T-helper 1 cell treated with Interleukin-12 subunit alpha and Interleukin-12 subunit beta and Interleukin-4 antibody, amounts not matched to agents 30 μg/mL and 1 μg/mL, for 36 hours (primary cell): Measurements from ENCODE around the gene SH3TC2.
"Not testable (repeated sequence)": the region's sequence is repeated elsewhere in the genome, so short reads cannot be mapped to it uniquely, and the experiment has no call there.

Source experiments
- H3K27ac Mint-ChIP-seq: one replicate; pipeline ENCODE4 v1.8.0; 2021; ENCODE audit warnings: mild to moderate bottlenecking, mixed read lengths
- H3K27me3 Mint-ChIP-seq: one replicate; pipeline ENCODE4 v1.8.0; 2021; ENCODE audit warnings: low read depth, mixed read lengths
- H3K36me3 Mint-ChIP-seq: one replicate; pipeline ENCODE4 v1.8.0; 2021; ENCODE audit warnings: low read depth, mixed read lengths
- H3K4me1 Mint-ChIP-seq: one replicate; pipeline ENCODE4 v1.8.0; 2021; ENCODE audit warnings: low read depth, mixed read lengths
- H3K4me3 Mint-ChIP-seq: one replicate; pipeline ENCODE4 v1.8.0; 2021; ENCODE audit warnings: mild to moderate bottlenecking, moderate library complexity, mixed read lengths
- H3K9me3 Mint-ChIP-seq: one replicate; pipeline ENCODE4 v1.8.0; 2021; ENCODE audit warnings: mixed read lengths

SH3TC2 gene

DNA sequence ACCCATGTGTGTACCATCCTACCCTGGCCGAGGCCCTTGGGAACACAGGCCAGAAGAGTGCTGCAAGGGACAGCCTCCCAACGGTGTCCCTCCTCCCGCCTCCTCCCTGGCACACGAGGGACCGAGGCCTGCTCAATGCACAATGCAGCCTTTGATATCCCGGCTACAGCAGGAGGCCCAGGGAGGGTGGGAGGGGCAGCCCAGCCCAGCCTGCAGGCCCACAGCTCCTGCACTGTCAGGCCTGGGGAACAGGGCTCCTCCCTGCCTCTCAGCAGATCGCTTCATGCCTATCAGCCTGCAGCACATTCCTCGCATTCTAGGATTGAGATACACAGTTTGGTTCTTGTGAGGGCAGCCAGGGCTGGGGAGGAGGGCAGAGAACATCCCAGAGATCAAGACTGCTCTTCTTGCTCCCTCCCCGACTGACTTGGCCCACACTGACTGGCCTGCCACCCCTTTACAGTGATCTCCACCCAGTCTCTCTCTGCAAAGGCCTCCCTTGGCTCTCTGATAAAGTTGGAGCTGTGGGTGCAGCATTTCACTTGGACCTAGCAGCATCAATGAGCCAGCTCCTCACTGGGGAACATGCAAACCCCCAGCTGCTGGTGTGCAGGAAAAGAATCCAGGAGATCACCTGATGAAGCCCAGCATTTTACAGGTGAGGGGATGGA lies at the start of gene SH3TC2:
Gene SH3TC2, minus strand, starts transcription at position 46 of the 671 bp plus-strand sequence. Its CDS starts 40 bp downstream, at position 6.
- peaks cover 14% of the 10 kb centered on the region for H3K27me3 Mint-ChIP-seq
- H3K4me3 Mint-ChIP-seq = no peak within 1 kb of the TSS
- H3K4me1 Mint-ChIP-seq = no peaks in the 10 kb centered on the region
- H3K9me3 Mint-ChIP-seq = no peaks in the 10 kb centered on the region
- H3K27ac Mint-ChIP-seq = no peak within 1 kb of the TSS
- no peaks in the 10 kb centered on the region for H3K36me3 Mint-ChIP-seq

DNA sequence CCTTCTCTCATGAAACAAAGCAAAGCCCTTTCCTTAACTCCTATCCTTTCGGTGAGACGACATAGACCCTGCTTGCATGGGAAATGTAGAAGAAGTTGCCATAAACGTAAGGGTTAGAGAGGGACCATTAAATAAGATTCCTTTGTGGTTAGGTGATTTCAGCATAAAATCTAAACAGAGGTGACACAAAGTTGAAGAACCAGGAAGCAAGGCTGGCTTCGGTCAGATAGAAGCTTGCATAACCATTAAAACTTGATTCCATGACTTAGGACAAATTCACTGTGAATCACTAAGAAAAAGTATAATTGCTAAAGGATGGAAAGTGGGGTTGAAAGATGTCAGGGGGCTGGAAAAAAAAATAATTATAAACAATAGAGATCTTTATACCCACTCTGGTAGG lies 47.5 kb upstream of the SH3TC2 start:
- Mint-ChIP-seq H3K36me3 (no peaks in the 10 kb centered on the region), H3K27me3 (peaks cover 11% of the 10 kb centered on the region), H3K9me3 (no peaks in the 10 kb centered on the region), H3K27ac (no peak overlapping the region), H3K4me3 (no peak overlapping the region), H3K4me1 (no peaks in the 10 kb centered on the region)

DNA sequence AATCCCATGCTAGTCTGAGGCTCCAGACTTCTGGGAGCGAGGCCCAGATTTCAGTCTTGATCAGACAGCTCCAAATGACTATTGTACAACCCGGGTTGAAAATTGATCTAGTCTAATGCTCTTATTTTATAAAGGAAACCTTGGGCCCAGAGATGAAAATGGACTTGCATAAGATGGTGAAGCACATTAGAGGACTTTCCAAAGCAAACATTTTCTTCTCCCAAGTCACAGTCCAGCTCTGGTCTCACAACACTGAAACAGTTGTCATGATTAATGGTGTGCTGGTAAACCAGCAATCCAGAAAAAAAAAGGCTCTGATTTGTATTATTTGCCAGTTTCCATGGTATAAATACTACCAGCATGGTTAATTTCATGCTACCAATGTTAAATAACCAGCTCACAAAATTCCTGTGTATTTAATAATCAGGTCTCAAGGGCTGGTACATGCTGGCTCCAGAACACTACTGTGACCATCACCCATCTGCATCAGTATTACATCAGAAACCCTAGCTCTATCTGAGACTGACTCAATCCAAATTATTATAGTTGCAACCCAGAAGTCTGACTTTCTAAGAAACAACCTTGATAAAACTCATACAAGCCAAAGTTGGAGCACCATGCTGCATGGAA lies 45.9 kb upstream of the SH3TC2 start:
- no peaks in the 10 kb centered on the region for H3K36me3 Mint-ChIP-seq
- H3K27me3 Mint-ChIP-seq = peaks cover 8% of the 10 kb centered on the region
- no peaks in the 10 kb centered on the region for H3K4me1 Mint-ChIP-seq
- no peak overlapping the region for H3K27ac Mint-ChIP-seq
- H3K4me3 Mint-ChIP-seq = no peak overlapping the region
- no peaks in the 10 kb centered on the region for H3K9me3 Mint-ChIP-seq

GRCh38 chr5:149100331-149100730 lies 37.5 kb upstream of the SH3TC2 start:
- no peaks in the 10 kb centered on the region for H3K4me1 Mint-ChIP-seq
- peaks cover 12% of the 10 kb centered on the region for H3K27me3 Mint-ChIP-seq
- peaks cover 41% of the 10 kb centered on the region for H3K9me3 Mint-ChIP-seq
- H3K27ac Mint-ChIP-seq = no peak overlapping the region
- H3K36me3 Mint-ChIP-seq = peaks cover 3% of the 10 kb centered on the region
- no peak overlapping the region for H3K4me3 Mint-ChIP-seq

DNA sequence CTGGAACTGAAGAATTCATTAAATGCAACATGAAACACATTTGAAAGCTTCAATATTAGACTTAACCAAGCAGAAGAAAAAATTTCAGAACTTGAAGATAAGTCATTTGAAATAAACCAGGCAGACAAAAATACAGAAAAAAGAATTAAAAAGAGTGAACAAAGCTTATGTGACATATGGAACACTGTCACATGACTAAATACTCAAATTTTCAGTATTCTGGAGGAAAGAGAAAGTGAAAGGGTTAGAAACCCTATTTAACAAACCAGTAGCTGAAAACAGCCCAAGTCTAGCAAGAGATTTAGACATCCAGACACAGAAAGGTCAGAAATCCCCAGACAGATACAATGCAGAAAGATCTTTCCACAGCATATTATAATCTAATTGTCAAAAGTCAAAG lies 37.1 kb upstream of the SH3TC2 start:
- H3K9me3 Mint-ChIP-seq = peaks cover 41% of the 10 kb centered on the region

DNA sequence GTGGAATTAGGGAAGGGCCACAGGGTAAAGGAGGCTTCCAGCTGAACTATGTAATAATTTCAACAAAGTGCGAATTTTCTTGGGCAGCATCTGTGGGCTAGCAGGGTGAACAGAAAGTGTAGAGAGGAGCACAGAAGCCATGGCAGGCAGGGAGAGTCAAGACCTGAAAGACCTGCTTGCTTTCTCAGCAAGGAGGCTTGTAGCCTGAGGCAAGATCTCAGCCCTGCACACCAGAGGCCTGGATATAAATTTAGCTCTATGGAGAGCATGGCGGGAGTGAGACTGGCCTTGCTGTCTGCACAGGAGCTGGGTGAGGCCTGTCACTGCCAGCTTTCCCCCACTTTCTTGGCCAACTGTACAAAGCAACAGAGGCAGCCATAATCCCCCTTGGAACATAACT lies 32.1 kb upstream of the SH3TC2 start:
- H3K9me3 Mint-ChIP-seq = peaks cover 37% of the 10 kb centered on the region
- no peaks in the 10 kb centered on the region for H3K4me1 Mint-ChIP-seq
- no peak overlapping the region for H3K27ac Mint-ChIP-seq
- H3K36me3 Mint-ChIP-seq = peaks cover 3% of the 10 kb centered on the region
- H3K4me3 Mint-ChIP-seq = no peak overlapping the region
- no peaks in the 10 kb centered on the region for H3K27me3 Mint-ChIP-seq

More for the DNA sequence above, 37.1 kb upstream of the SH3TC2 start:
- Mint-ChIP-seq H3K27ac (no peak overlapping the region), H3K36me3 (peaks cover 3% of the 10 kb centered on the region), H3K27me3 (peaks cover 12% of the 10 kb centered on the region), H3K4me3 (no peak overlapping the region), H3K4me1 (no peaks in the 10 kb centered on the region)

DNA sequence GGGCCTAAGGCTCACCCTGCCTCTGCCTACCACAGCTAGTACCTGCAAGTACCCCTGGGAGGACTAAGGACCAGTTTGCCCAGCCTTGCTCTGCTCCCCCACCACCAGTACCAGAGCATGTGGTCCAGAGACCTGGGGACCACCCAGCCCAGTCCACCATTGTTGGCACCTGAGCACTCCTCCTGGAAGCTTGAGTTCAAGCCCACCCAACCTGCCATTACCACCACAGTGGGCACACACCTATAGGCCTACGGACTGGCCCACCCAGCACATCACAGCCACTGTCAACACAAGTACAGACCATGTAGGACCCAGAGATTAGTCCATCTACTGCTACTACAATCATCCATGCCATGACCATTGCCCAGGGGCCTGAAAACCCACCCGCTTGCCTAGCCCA lies 30.8 kb upstream of the SH3TC2 start:
- Mint-ChIP-seq H3K27me3 (no peaks in the 10 kb centered on the region), H3K9me3 (peaks cover 26% of the 10 kb centered on the region), H3K4me3 (no peak overlapping the region)

GRCh38 chr5:149089796-149090195 lies 26.9 kb upstream of the SH3TC2 start:
- H3K27me3 Mint-ChIP-seq = no peaks in the 10 kb centered on the region
- no peaks in the 10 kb centered on the region for H3K4me1 Mint-ChIP-seq
- H3K4me3 Mint-ChIP-seq = no peak overlapping the region
- H3K36me3 Mint-ChIP-seq = no peaks in the 10 kb centered on the region
- no peak overlapping the region for H3K27ac Mint-ChIP-seq
- peaks cover 7% of the 10 kb centered on the region for H3K9me3 Mint-ChIP-seq

More for the DNA sequence above, 30.8 kb upstream of the SH3TC2 start:
- Mint-ChIP-seq H3K36me3 (no peaks in the 10 kb centered on the region), H3K4me1 (no peaks in the 10 kb centered on the region), H3K27ac (no peak overlapping the region)

DNA sequence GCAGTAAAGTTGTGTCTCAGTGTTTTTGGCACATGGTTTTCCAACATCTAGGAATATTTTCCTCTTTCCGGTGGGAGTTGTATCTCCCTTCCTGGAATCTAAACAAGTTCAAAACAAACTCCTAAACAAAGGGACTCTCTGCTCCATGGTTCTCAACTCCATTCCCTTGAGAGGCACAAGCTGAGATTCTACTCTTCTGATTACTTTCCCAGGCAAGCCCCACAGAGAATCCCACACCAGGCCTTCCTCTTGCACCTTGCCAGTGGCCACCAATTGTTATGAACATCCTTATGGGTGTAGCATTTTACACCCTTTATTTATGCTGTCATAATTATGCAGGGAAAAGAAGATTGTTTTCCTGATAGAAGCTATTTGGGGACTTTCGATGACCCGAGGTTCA lies 25.8 kb upstream of the SH3TC2 start:
- H3K9me3 Mint-ChIP-seq = no peaks in the 10 kb centered on the region
- no peaks in the 10 kb centered on the region for H3K27me3 Mint-ChIP-seq
- no peaks in the 10 kb centered on the region for H3K4me1 Mint-ChIP-seq
- H3K4me3 Mint-ChIP-seq = no peak overlapping the region
- H3K36me3 Mint-ChIP-seq = no peaks in the 10 kb centered on the region
- H3K27ac Mint-ChIP-seq = no peak overlapping the region

GRCh38 chr5:149083846-149084245 lies 21.0 kb upstream of the SH3TC2 start:
- no peak overlapping the region for H3K4me3 Mint-ChIP-seq
- peaks cover 6% of the 10 kb centered on the region for H3K27me3 Mint-ChIP-seq
- no peak overlapping the region for H3K27ac Mint-ChIP-seq
- H3K36me3 Mint-ChIP-seq = no peaks in the 10 kb centered on the region
- peaks cover 2% of the 10 kb centered on the region for H3K4me1 Mint-ChIP-seq
- H3K9me3 Mint-ChIP-seq = no peaks in the 10 kb centered on the region

- Mint-ChIP-seq H3K27me3 (peaks cover 6% of the 10 kb centered on the region), H3K4me1 (peaks cover 2% of the 10 kb centered on the region), H3K36me3 (no peaks in the 10 kb centered on the region), H3K27ac (no peak overlapping the region), H3K9me3 (no peaks in the 10 kb centered on the region), H3K4me3 (no peak overlapping the region)
These were observed 19.4 kb upstream of the SH3TC2 start for GRCh38 chr5:149082271-149082670.

GRCh38 chr5:149080294-149080693 lies 17.4 kb upstream of the SH3TC2 start:
- Mint-ChIP-seq H3K4me1 (peaks cover 2% of the 10 kb centered on the region), H3K36me3 (no peaks in the 10 kb centered on the region), H3K9me3 (no peaks in the 10 kb centered on the region), H3K4me3 (no peak overlapping the region), H3K27me3 (peaks cover 6% of the 10 kb centered on the region), H3K27ac (no peak overlapping the region)

GRCh38 chr5:149079883-149080282 lies 17.0 kb upstream of the SH3TC2 start:
- H3K9me3 Mint-ChIP-seq = no peaks in the 10 kb centered on the region
- peaks cover 6% of the 10 kb centered on the region for H3K27me3 Mint-ChIP-seq
- H3K27ac Mint-ChIP-seq = no peak overlapping the region
- no peak overlapping the region for H3K4me3 Mint-ChIP-seq
- H3K36me3 Mint-ChIP-seq = no peaks in the 10 kb centered on the region
- H3K4me1 Mint-ChIP-seq = peaks cover 2% of the 10 kb centered on the region

GRCh38 chr5:149074071-149074470 lies 11.2 kb upstream of the SH3TC2 start:
- not testable (repeated sequence) for H3K4me1 Mint-ChIP-seq, H3K27me3 Mint-ChIP-seq, H3K4me3 Mint-ChIP-seq, H3K27ac Mint-ChIP-seq, H3K36me3 Mint-ChIP-seq, H3K9me3 Mint-ChIP-seq

- Mint-ChIP-seq H3K4me1 (no peaks in the 10 kb centered on the region), H3K27ac (no peak overlapping the region), H3K4me3 (no peak overlapping the region), H3K27me3 (peaks cover 4% of the 10 kb centered on the region), H3K9me3 (no peaks in the 10 kb centered on the region), H3K36me3 (no peaks in the 10 kb centered on the region)
These were observed 10.4 kb upstream of the SH3TC2 start for GRCh38 chr5:149073213-149073612.
